Astrocyte (in vitro differentiated cells and primary cell): ENCODE results near the gene CAPS. TPM values are rescaled to one million over a fixed set of nuclear protein-coding genes. Genes with fewer than 3 reads are reported as not detected.

Experiments
- DNase-seq: peaks from one replicate; pipeline ENCODE4 v3.0.0-alpha.2; 2010; ENCODE audit warnings: low read depth
- FAIRE-seq: peaks from 2 replicates; lab custom pipeline; 2011; peaks lifted over from hg19 to GRCh38; lab: Jason Lieb, UNC
- H2AFZ ChIP-seq: 2 replicates; pipeline ENCODE4 v1.6.0; 2012; ENCODE audit warnings: low read depth, low read length, inconsistent platforms
- H3K27ac ChIP-seq: 2 replicates; pipeline ENCODE4 v1.5.1; 2011; ENCODE audit warnings: low read depth, low read length, inconsistent platforms
- H3K27me3 ChIP-seq: 2 replicates; pipeline ENCODE4 v1.6.0; 2011; ENCODE audit warnings: low read length, inconsistent platforms; ENCODE audit not compliant: insufficient read depth
- H3K36me3 ChIP-seq: 2 replicates; pipeline ENCODE4 v1.5.1; 2011; ENCODE audit warnings: low read length, inconsistent platforms; ENCODE audit not compliant: insufficient read depth
- H3K4me1 ChIP-seq: 2 replicates; pipeline ENCODE4 v1.5.1; 2011; ENCODE audit warnings: low read length, inconsistent platforms; ENCODE audit not compliant: insufficient read depth
- H3K4me2 ChIP-seq: 2 replicates; pipeline ENCODE4 v1.6.0; 2012; ENCODE audit warnings: low read length, inconsistent platforms
- H3K4me3 ChIP-seq: 2 replicates; pipeline ENCODE4 v1.5.1; 2011; ENCODE audit warnings: low read depth, mild to moderate bottlenecking, low read length, inconsistent platforms; ENCODE audit not compliant: insufficient read depth
- H3K79me2 ChIP-seq: 2 replicates; pipeline ENCODE4 v1.6.0; 2012; ENCODE audit warnings: mild to moderate bottlenecking, low read length, inconsistent platforms; ENCODE audit not compliant: insufficient read depth
- H3K9ac ChIP-seq: 2 replicates; pipeline ENCODE4 v1.6.0; 2012; ENCODE audit warnings: mild to moderate bottlenecking, low read length, inconsistent platforms
- H3K9me3 ChIP-seq: 2 replicates; pipeline ENCODE4 v1.5.1; 2012; ENCODE audit warnings: low read depth, mild to moderate bottlenecking, low read length, inconsistent platforms; ENCODE audit not compliant: insufficient read depth
- H4K20me1 ChIP-seq: 2 replicates; pipeline ENCODE4 v1.6.0; 2012; ENCODE audit warnings: low read length, inconsistent platforms; ENCODE audit not compliant: insufficient read depth
- H3K27ac Mint-ChIP-seq: one replicate; pipeline ENCODE4 v1.8.0; 2021; ENCODE audit warnings: mild to moderate bottlenecking, mixed read lengths; ENCODE audit not compliant: unreplicated experiment
- H3K27me3 Mint-ChIP-seq: one replicate; pipeline ENCODE4 v1.8.0; 2021; ENCODE audit warnings: low read depth, mixed read lengths; ENCODE audit not compliant: unreplicated experiment
- H3K36me3 Mint-ChIP-seq: one replicate; pipeline ENCODE4 v1.8.0; 2021; ENCODE audit warnings: low read depth, mixed read lengths; ENCODE audit not compliant: unreplicated experiment
- H3K4me1 Mint-ChIP-seq: one replicate; pipeline ENCODE4 v1.8.0; 2021; ENCODE audit warnings: low read depth, mixed read lengths; ENCODE audit not compliant: unreplicated experiment
- H3K4me3 Mint-ChIP-seq: one replicate; pipeline ENCODE4 v1.8.0; 2021; ENCODE audit warnings: mild to moderate bottlenecking, moderate library complexity, mixed read lengths; ENCODE audit not compliant: unreplicated experiment
- H3K9me3 Mint-ChIP-seq: one replicate; pipeline ENCODE4 v1.8.0; 2021; ENCODE audit warnings: mild to moderate bottlenecking, mixed read lengths; ENCODE audit not compliant: unreplicated experiment
- CTCF ChIP-seq: IDR thresholded peaks from 2 replicates; pipeline ENCODE4 v1.5.1; 2011; ENCODE audit warnings: low read depth, mild to moderate bottlenecking, inconsistent platforms, low read length, moderate library complexity; ENCODE audit not compliant: insufficient read depth
- EZH2 ChIP-seq: IDR thresholded peaks from 2 replicates; pipeline ENCODE4 v1.6.1; 2012; ENCODE audit warnings: mild to moderate bottlenecking, low read length, inconsistent platforms; ENCODE audit not compliant: insufficient read depth
- total RNA-seq: library from RNA; stranded (reverse); gene quantifications from 2 replicates; pipeline ENCODE4 v1.2.1, GENCODE V29; 2021

CAPS gene
- total RNA-seq, 1 donor from 2014 or later = 6.2 TPM

DNA sequence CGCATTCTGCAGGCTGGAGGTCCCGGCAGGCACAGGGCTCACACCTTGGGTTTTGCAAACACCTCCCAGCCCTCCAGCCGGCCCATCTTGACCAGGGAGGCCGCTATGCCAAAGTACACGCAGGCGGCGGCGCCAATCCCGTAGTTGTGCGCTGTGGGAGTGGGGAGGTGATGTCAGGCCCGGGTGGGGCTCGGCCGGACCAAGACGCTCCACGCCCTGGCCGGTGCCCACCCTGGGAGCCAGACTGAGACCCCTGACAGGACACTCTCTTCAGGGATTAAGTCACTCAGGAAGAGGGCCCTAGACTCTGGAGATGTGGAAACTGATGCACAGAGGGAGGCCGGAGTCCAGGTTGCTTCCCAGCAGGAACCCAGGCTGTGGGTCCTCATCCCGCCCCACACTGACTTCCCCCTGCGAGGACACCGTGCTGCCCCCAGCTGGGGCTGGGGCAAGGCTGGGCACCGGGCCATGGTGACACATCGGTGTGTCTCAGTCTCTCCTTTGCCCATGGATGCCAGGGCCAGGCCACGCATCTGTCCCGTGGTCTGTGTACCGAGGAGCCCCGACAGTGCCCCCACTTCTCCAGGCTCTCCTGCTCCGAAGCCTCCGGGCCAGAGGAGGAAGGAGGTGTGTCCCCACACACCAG, 19.2 kb upstream of the CAPS start:
- Histone ChIP-seq H3K4me1 (peaks cover 6% of the 10 kb centered on the region), H4K20me1 (peaks cover 52% of the 10 kb centered on the region), H3K4me2 (no peak overlapping the region), H3K4me3 (no peak overlapping the region), H3K27me3 (no peaks in the 10 kb centered on the region), H2AFZ (no peak overlapping the region), H3K9me3 (no peaks in the 10 kb centered on the region), H3K36me3 (no peaks in the 10 kb centered on the region), H3K27ac (no peak overlapping the region), H3K79me2 (peaks cover 24% of the 10 kb centered on the region), H3K9ac (no peak overlapping the region)
- Mint-ChIP-seq H3K4me1 (no peaks in the 10 kb centered on the region), H3K27ac (no peak overlapping the region), H3K4me3 (no peak overlapping the region), H3K36me3 (no peaks in the 10 kb centered on the region), H3K27me3 (no peaks in the 10 kb centered on the region), H3K9me3 (no peaks in the 10 kb centered on the region)
- TF ChIP-seq EZH2 = no peak
- TF ChIP-seq CTCF = no peak
- DNase-seq (no peak), FAIRE-seq (no peak)

DNA sequence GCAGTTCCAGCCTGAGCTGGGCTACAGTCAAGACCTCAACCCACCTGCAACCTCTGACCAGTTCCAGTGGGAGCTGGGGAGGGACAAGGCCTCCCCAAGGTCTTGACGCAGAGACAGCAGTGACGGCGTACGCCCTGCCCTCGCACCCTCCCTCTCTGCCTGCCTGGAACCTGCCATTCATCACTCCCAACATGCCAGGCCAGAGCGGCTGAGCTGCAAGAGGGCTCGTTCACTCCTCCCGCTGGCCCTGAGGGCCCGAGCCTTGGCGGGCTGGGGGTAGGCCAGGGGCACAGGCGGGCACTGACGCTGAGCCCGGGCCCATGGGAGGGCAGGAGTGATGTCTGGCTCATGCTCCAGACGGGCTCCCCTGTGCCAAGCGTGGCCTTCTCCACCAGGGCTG, 18.6 kb upstream of the CAPS start:
- Mint-ChIP-seq H3K4me1 (no peaks in the 10 kb centered on the region), H3K4me3 (no peak overlapping the region), H3K9me3 (no peaks in the 10 kb centered on the region), H3K36me3 (peaks cover 4% of the 10 kb centered on the region), H3K27me3 (no peaks in the 10 kb centered on the region), H3K27ac (no peak overlapping the region)
- Histone ChIP-seq H3K36me3 (no peaks in the 10 kb centered on the region), H2AFZ (no peak overlapping the region), H3K79me2 (peaks cover 30% of the 10 kb centered on the region), H3K9ac (no peak overlapping the region), H3K27ac (no peak overlapping the region), H3K9me3 (no peaks in the 10 kb centered on the region), H3K4me1 (peaks cover 6% of the 10 kb centered on the region), H3K4me3 (no peak overlapping the region), H3K27me3 (no peaks in the 10 kb centered on the region), H3K4me2 (no peak overlapping the region), H4K20me1 (peaks cover 57% of the 10 kb centered on the region)
- no peak for TF ChIP-seq EZH2
- no peak for TF ChIP-seq CTCF
- DNase-seq (no peak), FAIRE-seq (no peak)

DNA sequence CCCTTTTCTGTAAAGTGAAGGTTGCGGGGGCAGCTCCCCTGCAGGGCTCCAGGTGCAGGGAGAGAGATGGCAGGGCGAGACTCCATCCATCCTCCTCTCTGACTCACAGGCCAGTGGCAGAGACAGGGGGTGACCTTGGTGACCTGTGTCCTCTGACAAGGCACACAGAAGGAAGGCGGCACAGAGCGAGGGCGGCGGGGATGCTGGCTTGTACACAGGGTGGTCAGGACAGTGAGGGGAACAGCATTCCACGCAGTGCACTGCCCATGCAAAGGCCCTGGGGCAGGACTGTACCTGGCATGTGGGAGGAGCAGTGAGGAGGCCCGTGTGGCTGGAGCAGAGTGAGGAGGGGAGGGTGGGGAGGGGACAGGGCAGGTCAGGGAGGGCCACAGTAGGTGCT, 18.2 kb upstream of the CAPS start:
- Histone ChIP-seq H3K27ac (no peak overlapping the region), H2AFZ (no peak overlapping the region), H3K9ac (no peak overlapping the region), H3K27me3 (no peaks in the 10 kb centered on the region), H3K36me3 (peaks cover 1% of the 10 kb centered on the region), H3K9me3 (no peaks in the 10 kb centered on the region), H3K4me3 (no peak overlapping the region), H3K79me2 (peaks cover 35% of the 10 kb centered on the region), H4K20me1 (peaks cover 60% of the 10 kb centered on the region), H3K4me1 (peaks cover 6% of the 10 kb centered on the region), H3K4me2 (no peak overlapping the region)
- Mint-ChIP-seq H3K36me3 (peaks cover 4% of the 10 kb centered on the region), H3K4me1 (no peaks in the 10 kb centered on the region), H3K4me3 (no peak overlapping the region), H3K27me3 (no peaks in the 10 kb centered on the region), H3K9me3 (no peaks in the 10 kb centered on the region), H3K27ac (no peak overlapping the region)
- FAIRE-seq (no peak), DNase-seq (no peak)
- TF ChIP-seq EZH2 = no peak
- no peak for TF ChIP-seq CTCF
